GM12874 (cell line): Measurements from ENCODE around the gene CDKL5.

Source experiments
- TF ChIP-seq, protein P1 (sequence below): IDR thresholded peaks from 2 replicates; pipeline ENCODE4 v1.5.1; 2011; ENCODE audit warnings: low read depth, mild to moderate bottlenecking, control low read depth, low read length, moderate library complexity; ENCODE audit not compliant: insufficient read depth

The CDKL5 gene

GRCh38 chrX:18596096-18596495 lies 170.7 kb downstream of the CDKL5 start:
- TF ChIP-seq, protein P1, sequence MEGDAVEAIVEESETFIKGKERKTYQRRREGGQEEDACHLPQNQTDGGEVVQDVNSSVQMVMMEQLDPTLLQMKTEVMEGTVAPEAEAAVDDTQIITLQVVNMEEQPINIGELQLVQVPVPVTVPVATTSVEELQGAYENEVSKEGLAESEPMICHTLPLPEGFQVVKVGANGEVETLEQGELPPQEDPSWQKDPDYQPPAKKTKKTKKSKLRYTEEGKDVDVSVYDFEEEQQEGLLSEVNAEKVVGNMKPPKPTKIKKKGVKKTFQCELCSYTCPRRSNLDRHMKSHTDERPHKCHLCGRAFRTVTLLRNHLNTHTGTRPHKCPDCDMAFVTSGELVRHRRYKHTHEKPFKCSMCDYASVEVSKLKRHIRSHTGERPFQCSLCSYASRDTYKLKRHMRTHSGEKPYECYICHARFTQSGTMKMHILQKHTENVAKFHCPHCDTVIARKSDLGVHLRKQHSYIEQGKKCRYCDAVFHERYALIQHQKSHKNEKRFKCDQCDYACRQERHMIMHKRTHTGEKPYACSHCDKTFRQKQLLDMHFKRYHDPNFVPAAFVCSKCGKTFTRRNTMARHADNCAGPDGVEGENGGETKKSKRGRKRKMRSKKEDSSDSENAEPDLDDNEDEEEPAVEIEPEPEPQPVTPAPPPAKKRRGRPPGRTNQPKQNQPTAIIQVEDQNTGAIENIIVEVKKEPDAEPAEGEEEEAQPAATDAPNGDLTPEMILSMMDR, result no peak

GRCh38 chrX:18598413-18598812 lies 173.0 kb downstream of the CDKL5 start:
- TF ChIP-seq, protein P1, result no peak

- TF ChIP-seq, protein P1, result no peak
These were observed 182.6 kb downstream of the CDKL5 start for GRCh38 chrX:18607966-18608365.

DNA sequence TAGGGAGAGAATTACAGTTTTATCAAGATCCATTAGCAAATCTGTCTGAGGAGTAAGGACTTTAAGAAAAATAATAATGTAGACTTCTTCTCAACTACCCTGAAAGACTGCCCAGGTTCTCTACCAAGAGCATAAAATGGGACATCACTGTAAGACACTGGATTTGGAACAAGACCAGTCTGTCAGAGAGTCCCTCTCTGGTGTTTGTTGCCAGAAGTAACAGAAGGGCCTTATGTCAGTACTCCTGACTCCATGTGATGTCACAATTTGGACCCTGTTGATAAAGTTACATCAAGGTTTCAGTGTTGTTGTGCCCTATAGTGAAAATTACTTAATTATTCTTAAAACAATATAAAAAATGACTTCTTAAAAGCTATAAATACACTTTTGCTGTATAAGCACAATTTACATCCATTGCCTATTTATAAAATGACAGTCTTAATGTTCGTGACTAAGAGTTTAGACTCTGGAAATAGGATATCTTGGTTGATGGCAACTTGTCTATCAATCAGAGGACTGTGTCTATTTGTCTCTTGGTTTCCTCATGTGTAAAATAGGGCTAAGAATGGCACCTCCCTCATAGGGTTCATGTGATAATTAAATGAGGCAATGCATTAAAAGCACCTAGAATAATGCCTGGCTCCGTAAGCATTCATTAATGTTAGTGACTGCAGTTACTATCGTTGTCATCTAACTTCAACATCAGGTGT lies 188.7 kb downstream of the CDKL5 start:
- TF ChIP-seq, protein P1, result no peak

DNA sequence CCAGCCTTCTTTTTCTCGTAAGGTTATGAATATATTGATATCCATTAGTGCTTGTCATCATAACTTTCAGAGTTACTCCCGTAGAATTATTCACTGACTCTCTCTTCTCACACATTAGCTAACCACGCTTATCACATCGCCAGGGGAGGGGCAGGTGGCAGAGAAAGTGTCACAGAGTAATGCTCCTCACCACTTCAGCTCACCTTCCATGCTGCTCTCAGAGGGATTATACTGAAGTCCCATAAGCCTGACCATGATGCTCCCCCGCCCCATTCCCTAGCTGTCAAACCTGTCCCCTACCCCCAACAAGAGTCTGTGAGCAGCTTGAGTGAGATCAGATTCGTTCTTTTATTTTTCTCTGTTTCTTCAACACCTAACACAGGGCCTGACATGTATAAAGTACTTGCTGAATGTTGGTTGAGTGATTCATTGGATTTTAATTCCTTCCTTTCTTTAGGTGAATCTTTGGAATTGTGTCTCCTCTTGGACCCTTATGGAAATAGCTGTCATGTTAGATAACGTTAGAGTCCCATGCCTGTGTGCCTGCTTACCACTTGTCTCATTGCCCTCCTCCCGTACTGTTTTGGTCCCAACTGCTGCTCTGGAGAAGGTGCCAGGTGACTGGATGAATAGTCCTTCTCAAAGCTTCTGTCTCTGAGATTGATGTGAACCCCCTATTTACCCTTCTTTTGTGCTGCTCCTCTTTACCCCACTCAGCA lies 191.4 kb downstream of the CDKL5 start:
- TF ChIP-seq, protein P1, result no peak

DNA sequence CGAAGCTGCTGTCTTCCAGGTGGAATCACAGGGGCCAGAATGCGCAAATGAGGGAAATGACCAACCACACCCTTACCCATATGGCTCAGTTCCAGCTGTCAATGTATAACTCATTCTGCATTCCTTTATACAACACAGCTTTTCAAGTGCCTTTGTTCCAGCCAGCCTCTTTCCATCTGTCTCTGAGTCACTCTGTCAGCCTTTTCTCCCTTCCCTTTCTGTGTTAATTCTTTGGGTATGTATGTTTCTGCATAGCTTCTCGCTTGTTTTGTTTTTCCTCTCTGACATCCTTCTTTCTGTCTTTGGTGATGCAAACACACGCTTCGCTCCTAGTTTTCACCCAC lies 192.0 kb downstream of the CDKL5 start:
- TF ChIP-seq, protein P1, result no peak

GRCh38 chrX:18619288-18619687 lies 193.9 kb downstream of the CDKL5 start:
- TF ChIP-seq, protein P1, result no peak
